Measurements from ENCODE around the gene GPRIN3. TPM values are rescaled to one million over a fixed set of nuclear protein-coding genes. Genes with fewer than 3 reads are reported as not detected.
A peak's percentile ranks its signal among the peaks of the same experiment; 100 is the strongest.
"Not testable (repeated sequence)": the region's sequence is repeated elsewhere in the genome, so short reads cannot be mapped to it uniquely, and the experiment has no call there.

The GPRIN3 gene
- total RNA-seq, 2 experiments from 2014 or later, result 9.2 to 9.4 TPM

GRCh38 chr4:89329280-89329679 lies 21.7 kb upstream of the GPRIN3 start:
- no peak overlapping the region for H3K27ac Mint-ChIP-seq
- H3K36me3 Mint-ChIP-seq, result peaks cover 3% of the 10 kb centered on the region
- no peak overlapping the region for H3K4me3 Mint-ChIP-seq
- H3K27me3 Mint-ChIP-seq, result no peaks in the 10 kb centered on the region
- no peak for DNase-seq
- H3K4me1 Mint-ChIP-seq, result peaks cover 13% of the 10 kb centered on the region
- peaks cover 5% of the 10 kb centered on the region for H3K9me3 Mint-ChIP-seq

- peaks cover 10% of the 10 kb centered on the region for H3K4me1 Mint-ChIP-seq
- peaks cover 3% of the 10 kb centered on the region for H3K36me3 Mint-ChIP-seq
- peaks cover 5% of the 10 kb centered on the region for H3K9me3 Mint-ChIP-seq
- no peak overlapping the region for H3K27ac Mint-ChIP-seq
- H3K27me3 Mint-ChIP-seq, result no peaks in the 10 kb centered on the region
- no peak for DNase-seq
- no peak overlapping the region for H3K4me3 Mint-ChIP-seq
These were observed 17.1 kb upstream of the GPRIN3 start for GRCh38 chr4:89324671-89325070.

GRCh38 chr4:89322671-89323070 lies 15.1 kb upstream of the GPRIN3 start:
- Mint-ChIP-seq H3K36me3 (peaks cover 3% of the 10 kb centered on the region), H3K27ac (no peak overlapping the region), H3K9me3 (peaks cover 4% of the 10 kb centered on the region), H3K27me3 (no peaks in the 10 kb centered on the region), H3K4me1 (peaks cover 24% of the 10 kb centered on the region), H3K4me3 (no peak overlapping the region)
- DNase-seq, result no peak

GRCh38 chr4:89319756-89320155 lies 12.2 kb upstream of the GPRIN3 start:
- Mint-ChIP-seq H3K9me3 (no peaks in the 10 kb centered on the region), H3K4me3 (no peak overlapping the region), H3K36me3 (no peaks in the 10 kb centered on the region), H3K27ac (no peak overlapping the region), H3K4me1 (peaks cover 38% of the 10 kb centered on the region), H3K27me3 (no peaks in the 10 kb centered on the region)
- DNase-seq, result no peak

GRCh38 chr4:89316931-89317366 lies 9.3 kb upstream of the GPRIN3 start:
- H3K9me3 Mint-ChIP-seq, result no peaks in the 10 kb centered on the region
- H3K27ac Mint-ChIP-seq, result peak overlapping the region; percentile 85
- peak overlapping the region; percentile 51 for H3K4me3 Mint-ChIP-seq
- no peaks in the 10 kb centered on the region for H3K27me3 Mint-ChIP-seq
- H3K4me1 Mint-ChIP-seq, result peaks cover 34% of the 10 kb centered on the region
- no peaks in the 10 kb centered on the region for H3K36me3 Mint-ChIP-seq
- no peak for DNase-seq

- Mint-ChIP-seq H3K4me1 (peaks cover 34% of the 10 kb centered on the region), H3K9me3 (no peaks in the 10 kb centered on the region), H3K27me3 (no peaks in the 10 kb centered on the region), H3K36me3 (no peaks in the 10 kb centered on the region), H3K27ac (peak overlapping the region; percentile 85), H3K4me3 (no peak overlapping the region)
- no peak for DNase-seq
These were observed 8.6 kb upstream of the GPRIN3 start for GRCh38 chr4:89316211-89316610.

- H3K27ac Mint-ChIP-seq, result no peak overlapping the region
- peaks cover 38% of the 10 kb centered on the region for H3K4me1 Mint-ChIP-seq
- no peaks in the 10 kb centered on the region for H3K27me3 Mint-ChIP-seq
- H3K4me3 Mint-ChIP-seq, result no peak overlapping the region
- no peaks in the 10 kb centered on the region for H3K9me3 Mint-ChIP-seq
- no peak for DNase-seq
- no peaks in the 10 kb centered on the region for H3K36me3 Mint-ChIP-seq
These were observed 6.7 kb upstream of the GPRIN3 start for GRCh38 chr4:89314291-89314690.

GRCh38 chr4:89312066-89312465 lies 4.5 kb upstream of the GPRIN3 start:
- Mint-ChIP-seq H3K4me1 (peaks cover 29% of the 10 kb centered on the region), H3K9me3 (no peaks in the 10 kb centered on the region), H3K27me3 (no peaks in the 10 kb centered on the region), H3K27ac (no peak overlapping the region), H3K36me3 (peaks cover 1% of the 10 kb centered on the region), H3K4me3 (no peak overlapping the region)
- DNase-seq, result no peak

GRCh38 chr4:89311433-89311832 lies 3.8 kb upstream of the GPRIN3 start:
- Mint-ChIP-seq H3K27me3 (no peaks in the 10 kb centered on the region), H3K4me1 (peaks cover 26% of the 10 kb centered on the region), H3K27ac (no peak overlapping the region), H3K4me3 (no peak overlapping the region), H3K36me3 (peaks cover 3% of the 10 kb centered on the region), H3K9me3 (no peaks in the 10 kb centered on the region)
- no peak for DNase-seq

GRCh38 chr4:89309154-89309553 lies 1.6 kb upstream of the GPRIN3 start:
- H3K4me3 Mint-ChIP-seq, H3K27me3 Mint-ChIP-seq, H3K9me3 Mint-ChIP-seq, DNase-seq, H3K27ac Mint-ChIP-seq: not testable (repeated sequence)
- peaks cover 12% of the 10 kb centered on the region for H3K36me3 Mint-ChIP-seq
- H3K4me1 Mint-ChIP-seq, result peaks cover 39% of the 10 kb centered on the region

- Mint-ChIP-seq H3K36me3 (peaks cover 17% of the 10 kb centered on the region), H3K4me3 (peak overlapping the region; percentile 92), H3K27ac (peak overlapping the region; percentile 73), H3K9me3 (no peaks in the 10 kb centered on the region), H3K4me1 (peaks cover 46% of the 10 kb centered on the region), H3K27me3 (no peaks in the 10 kb centered on the region)
- DNase-seq, result no peak
These were observed 531 bp upstream of the GPRIN3 start for GRCh38 chr4:89308161-89308500.

- H3K9me3 Mint-ChIP-seq, result no peaks in the 10 kb centered on the region
- peaks cover 50% of the 10 kb centered on the region for H3K4me1 Mint-ChIP-seq
- DNase-seq, result no peak
- H3K4me3 Mint-ChIP-seq, result peak overlapping the region; percentile 92
- no peaks in the 10 kb centered on the region for H3K27me3 Mint-ChIP-seq
- peak overlapping the region; percentile 69 for H3K27ac Mint-ChIP-seq
- H3K36me3 Mint-ChIP-seq, result peaks cover 19% of the 10 kb centered on the region
These were observed 488 bp downstream of the GPRIN3 start for GRCh38 chr4:89307178-89307445.

- peaks cover 19% of the 10 kb centered on the region for H3K36me3 Mint-ChIP-seq
- no peak for DNase-seq
- no peaks in the 10 kb centered on the region for H3K27me3 Mint-ChIP-seq
- no peaks in the 10 kb centered on the region for H3K9me3 Mint-ChIP-seq
- H3K4me3 Mint-ChIP-seq, result peak overlapping the region; percentile 92
- H3K27ac Mint-ChIP-seq, result peak overlapping the region; percentile 69
- peaks cover 53% of the 10 kb centered on the region for H3K4me1 Mint-ChIP-seq
These were observed 968 bp downstream of the GPRIN3 start for GRCh38 chr4:89306486-89307177.

- Mint-ChIP-seq H3K4me3 (peak overlapping the region; percentile 92), H3K4me1 (peaks cover 61% of the 10 kb centered on the region), H3K9me3 (no peaks in the 10 kb centered on the region), H3K36me3 (peaks cover 21% of the 10 kb centered on the region), H3K27ac (peak overlapping the region; percentile 17), H3K27me3 (no peaks in the 10 kb centered on the region)
- no peak for DNase-seq
These were observed 1.7 kb downstream of the GPRIN3 start for GRCh38 chr4:89305712-89306437.

- Mint-ChIP-seq H3K9me3 (no peaks in the 10 kb centered on the region), H3K27ac (no peak overlapping the region), H3K4me1 (peaks cover 64% of the 10 kb centered on the region), H3K36me3 (peaks cover 21% of the 10 kb centered on the region), H3K27me3 (no peaks in the 10 kb centered on the region), H3K4me3 (peak overlapping the region; percentile 49)
- no peak for DNase-seq
These were observed 2.6 kb downstream of the GPRIN3 start for GRCh38 chr4:89305028-89305427.

GRCh38 chr4:89303814-89304388 lies 3.7 kb downstream of the GPRIN3 start:
- H3K4me1 Mint-ChIP-seq, result peaks cover 60% of the 10 kb centered on the region
- no peak for DNase-seq
- no peak overlapping the region for H3K4me3 Mint-ChIP-seq
- H3K27me3 Mint-ChIP-seq, result no peaks in the 10 kb centered on the region
- no peaks in the 10 kb centered on the region for H3K9me3 Mint-ChIP-seq
- no peak overlapping the region for H3K27ac Mint-ChIP-seq
- peaks cover 21% of the 10 kb centered on the region for H3K36me3 Mint-ChIP-seq
